HL-60/S4 (cell line): Measurements from ENCODE around the gene FERMT3.

ENCODE experiments used
- in situ Hi-C: fragments of 300-500 bp; cut with MboI; formaldehyde crosslinking; loops from 2 replicates; pipeline ENCODE4 v1.14.3; 2022; ENCODE audit warnings: low sequenced_read_pairs

FERMT3 gene

DNA sequence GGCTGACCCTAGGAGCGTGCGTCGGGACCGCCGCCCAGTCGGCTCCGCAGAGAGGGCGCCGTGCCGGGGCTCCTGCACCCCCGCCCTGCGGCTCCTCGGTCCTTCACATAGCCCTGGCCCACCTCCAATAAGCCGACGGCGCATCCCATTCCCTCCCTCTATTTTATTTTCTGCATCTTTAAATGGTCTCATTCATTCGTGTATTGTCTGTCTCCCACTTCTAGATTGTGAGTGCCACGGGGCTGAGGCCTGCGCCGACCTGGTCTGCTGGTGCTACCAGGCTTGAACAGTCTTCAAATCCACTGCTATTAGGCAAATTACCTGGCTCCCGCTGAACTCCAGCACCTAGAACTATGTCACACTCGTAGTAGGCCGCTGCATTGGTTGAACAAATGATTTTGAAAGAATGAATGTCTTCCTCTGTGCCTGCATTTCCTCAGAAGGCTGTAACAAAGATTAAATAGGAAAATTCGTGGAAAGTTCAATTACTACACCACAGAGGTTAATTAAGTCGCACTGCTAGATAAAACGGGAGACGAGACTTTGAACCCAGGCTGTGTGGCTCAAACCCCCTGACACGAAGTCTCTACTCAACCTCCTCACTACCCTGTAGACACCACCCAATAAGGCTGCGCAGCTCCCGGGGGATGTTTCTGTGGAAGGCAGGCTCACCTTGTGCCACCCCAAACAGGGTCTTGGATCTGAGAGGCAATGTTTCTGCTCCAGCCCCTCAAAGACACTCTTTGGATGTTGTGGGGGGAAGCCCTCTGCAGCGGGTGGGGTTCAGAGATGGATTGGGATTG is 41.4 kb downstream of the FERMT3 start:
- in situ Hi-C loops = no loop called here

DNA sequence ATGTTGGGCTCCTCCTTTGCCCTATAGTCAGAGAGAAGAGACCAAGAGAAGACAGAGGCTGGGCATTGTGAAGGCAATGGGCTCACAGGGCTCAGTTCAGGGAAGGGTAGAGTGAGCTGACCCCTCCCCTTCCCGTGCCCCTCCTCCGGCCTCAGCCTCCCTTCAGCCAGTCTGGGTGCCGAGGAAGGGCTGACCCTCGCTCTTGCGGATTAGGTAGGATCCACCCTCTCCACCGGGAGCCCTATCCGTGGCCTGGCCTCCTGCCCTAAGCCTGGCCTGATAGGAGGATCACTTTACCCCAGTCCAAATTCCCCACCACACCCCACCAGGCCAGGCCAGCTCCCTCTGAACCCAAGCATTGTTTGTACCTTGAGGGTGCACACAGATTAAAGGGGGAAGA is 42.1 kb downstream of the FERMT3 start:
- in situ Hi-C loops = no loop called here

DNA sequence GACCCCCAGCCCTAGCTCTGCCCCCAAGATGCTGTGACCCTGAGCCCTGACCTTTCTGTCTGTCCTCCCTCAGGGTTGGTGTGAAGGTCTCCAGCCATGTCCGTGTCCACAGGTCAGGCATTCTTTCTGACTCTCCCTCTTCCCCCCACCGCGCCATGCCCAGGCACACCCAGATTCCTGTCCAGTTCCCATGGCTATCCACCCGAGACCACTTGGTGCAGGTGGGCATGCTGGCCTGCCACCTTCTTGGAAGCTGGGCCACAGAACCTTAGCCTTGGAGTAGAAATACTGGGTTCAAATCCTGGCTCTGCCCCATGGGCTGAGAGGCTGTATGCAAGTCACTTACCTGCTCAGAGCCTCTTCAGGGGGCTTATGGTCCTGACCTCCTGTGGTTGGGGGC is 42.5 kb downstream of the FERMT3 start:
- in situ Hi-C loops = no loop called here

DNA sequence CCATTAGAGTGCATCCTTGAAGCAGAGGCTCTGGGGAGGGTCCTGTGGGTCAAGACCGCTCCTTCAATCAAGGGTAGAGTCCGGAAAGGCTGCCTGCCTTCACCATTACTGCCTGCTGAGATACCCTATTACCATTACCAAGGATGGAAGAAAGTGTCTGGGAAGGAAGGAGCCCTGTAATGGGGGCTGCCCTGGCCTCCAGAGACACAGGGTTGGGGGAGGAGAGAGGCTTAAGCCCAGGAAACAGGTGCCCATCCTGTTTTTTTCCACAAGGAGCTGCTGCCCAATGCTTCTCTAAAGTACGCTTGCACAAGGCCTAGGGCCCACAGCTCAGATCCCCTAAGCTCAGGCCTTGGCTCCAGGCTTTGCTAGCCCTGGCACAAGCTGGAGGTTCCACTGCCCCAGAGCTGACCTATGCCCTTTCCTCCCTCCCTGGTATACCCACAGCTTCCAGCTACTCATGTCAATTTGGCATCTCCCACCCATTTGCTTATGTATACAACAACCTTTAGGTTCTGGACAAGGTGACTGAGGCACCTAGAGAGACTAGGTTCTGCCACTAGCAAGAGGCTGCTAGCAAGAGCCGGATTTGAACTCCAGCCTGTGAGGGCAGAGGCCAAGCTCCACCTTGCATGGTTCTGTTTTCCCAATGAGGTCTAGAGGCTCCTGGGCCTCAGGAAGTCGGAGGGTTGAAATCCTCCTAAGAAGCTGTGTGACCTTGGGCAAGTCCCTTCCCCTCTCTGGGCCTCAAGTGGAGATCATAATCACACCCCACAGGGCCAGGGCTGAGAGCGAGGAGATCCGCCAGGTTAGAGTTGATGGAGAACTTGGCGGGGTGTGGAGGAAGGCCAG is 43.3 kb downstream of the FERMT3 start:
- in situ Hi-C loops = no loop called here

DNA sequence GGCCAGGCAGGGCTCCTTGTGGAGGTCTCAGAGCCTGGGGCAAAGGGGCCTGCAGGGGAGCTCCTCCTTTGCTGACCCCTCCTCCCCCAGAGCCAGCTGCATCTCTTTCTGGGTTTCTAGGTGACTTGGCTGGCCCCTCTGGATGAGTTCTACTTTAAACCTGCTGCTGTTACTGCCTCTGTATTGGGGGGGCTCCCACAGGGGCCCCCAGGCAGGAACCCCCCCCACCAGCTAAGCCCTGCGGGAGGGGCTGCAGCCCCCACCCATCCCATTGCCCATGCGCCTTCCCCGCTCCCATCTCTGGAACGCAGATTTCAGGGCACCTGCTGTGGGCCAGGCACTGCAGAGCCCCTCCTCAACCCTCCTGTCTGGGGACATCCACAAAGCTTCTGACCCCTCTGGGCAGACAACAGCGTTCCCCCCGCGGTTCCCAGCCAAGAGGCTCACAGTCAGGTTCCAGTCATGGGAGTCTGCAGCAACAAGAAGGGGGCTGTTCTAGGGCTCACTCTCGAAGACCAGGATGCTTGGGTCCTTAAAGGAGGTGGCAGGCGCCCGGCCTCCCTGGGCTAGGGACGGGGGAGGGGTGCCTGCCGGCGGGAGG is 44.0 kb downstream of the FERMT3 start:
- in situ Hi-C loops = no loop called here

DNA sequence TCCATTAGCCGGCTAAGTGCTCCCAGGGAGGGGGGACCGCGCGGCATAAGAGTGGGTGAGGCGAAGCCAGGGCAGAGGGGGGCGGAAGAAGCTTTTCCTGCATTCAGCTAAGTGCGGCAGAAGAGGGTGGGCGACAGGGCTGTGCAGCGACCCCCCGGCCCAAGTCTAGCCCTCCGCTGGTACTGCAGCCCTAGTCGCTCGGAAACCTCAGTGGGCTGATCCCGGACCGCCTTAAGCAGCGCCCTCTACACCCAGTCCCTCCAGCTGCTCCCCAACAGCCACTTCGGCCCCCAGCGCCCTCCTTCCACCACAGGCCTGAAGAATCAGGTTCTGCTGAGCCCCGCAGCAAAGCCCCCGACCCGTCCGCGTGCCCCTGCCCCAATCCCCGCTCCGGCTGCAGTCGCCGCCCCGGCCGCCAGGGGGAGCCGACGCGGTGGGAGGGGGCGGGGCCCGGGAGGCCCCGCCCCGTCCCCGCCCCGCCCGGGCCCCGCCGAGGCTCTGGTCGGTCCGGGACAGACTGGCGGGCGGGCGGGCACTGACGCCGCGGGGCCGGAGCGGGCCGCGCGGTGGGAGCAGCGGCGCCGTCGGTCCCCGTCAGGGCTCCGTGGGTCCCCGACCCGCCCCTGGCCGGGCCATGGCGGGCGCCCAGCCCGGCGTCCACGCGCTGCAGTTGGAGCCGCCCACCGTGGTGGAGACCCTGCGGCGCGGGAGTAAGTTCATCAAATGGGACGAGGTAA is 44.7 kb downstream of the FERMT3 start, which contains the start of gene PLCB3:
Gene PLCB3, plus strand, starts transcription at position 515 of the 737 bp plus-strand sequence. Its CDS starts 120 bp downstream, at position 635.
- in situ Hi-C loops = no loop called here

DNA sequence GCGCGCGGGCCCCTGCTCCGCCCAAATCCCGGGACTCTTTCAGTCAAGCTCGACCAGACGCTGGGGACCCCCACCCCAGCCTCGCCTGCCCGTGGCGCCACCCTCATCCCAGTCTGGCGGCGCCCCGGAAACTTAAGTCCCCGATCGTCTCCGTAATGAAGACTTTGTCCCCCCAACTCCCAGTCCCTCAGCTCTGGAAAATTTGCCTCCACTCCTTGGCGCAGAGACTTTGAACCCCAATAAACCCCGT is 45.2 kb downstream of the FERMT3 start:
- in situ Hi-C loops = no loop called here

DNA sequence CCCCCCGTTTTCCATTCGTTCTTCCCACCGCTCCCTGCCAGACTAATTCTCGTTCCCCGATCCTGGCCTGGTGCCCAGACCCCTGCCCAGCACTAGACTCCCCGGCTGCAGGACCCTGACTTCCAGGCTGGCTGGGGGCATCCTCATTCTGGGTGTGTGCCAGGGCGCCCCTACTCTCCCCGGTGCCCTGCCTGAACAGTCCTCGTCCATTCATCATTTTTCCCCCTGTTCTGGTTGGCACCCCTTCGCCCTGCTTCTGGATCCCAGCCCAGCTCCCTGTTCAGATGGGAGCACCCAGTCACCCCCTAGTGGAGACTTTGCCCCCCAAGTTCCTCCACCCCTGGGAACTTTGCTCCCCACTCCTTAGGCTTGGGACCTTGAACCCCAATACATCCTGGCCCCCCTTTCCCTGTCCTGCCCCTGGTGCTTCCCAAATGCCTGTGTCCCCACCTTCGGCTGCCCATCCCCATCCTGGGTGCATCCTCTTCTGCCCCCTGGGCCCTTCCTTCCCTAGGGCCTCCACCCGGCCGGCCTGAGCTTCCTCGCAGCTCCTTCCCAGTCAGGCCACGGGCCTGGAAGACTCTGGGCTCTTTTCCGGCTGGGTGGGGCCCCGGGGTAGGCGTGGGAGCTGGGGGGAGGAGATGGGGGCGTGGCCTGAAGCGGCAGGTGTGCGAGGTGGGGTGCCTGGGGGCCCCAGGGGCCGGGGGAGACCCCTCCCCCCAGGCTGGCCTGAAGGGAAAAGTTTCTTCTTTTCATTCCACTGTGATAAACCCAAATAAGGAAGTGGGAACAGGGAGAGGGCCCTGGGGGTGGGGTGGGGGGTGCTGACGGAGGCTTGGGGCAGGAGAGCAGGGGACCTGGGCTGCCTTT is 45.7 kb downstream of the FERMT3 start:
- in situ Hi-C loops = no loop called here

DNA sequence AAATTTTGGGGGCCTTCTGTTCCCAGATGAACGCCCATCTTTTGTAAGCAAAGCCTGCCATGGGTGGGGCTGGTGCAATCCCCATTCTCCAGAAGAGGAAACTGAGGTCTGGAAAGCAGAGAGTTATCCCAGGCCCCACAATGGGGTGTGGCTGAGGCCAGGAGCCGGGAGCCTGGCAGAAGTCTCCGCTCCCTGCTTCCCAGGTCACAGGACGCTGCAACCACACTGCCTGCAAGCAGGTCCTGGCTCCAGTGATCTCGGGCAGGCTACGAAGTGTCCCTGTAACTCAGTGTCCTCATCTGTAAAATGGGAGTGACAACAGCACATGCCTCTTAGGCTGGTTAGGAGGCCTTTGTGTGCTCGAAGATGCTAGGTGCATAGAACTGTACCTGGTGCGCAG is 46.5 kb downstream of the FERMT3 start:
- in situ Hi-C loops = no loop called here

DNA sequence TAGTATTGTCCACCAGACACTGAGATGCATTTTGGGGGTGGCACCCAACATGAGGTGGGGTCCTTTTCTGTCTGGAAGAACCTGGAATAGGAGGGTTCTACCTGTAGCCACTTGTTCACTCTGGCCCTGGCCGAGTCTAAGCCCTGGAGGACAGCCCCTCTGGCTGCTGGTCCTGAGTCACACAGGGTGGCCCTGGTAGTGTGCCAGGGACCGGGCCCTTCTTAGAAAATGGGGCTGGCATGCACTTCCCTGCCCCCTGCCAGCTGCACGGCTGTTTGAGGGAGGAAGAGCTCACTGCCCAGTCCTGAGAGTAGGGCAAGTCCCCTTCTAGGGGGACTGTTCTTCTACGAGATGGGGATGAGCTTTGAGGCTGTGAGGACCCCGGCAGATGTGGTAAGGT is 47.0 kb downstream of the FERMT3 start:
- in situ Hi-C loops = no loop called here

DNA sequence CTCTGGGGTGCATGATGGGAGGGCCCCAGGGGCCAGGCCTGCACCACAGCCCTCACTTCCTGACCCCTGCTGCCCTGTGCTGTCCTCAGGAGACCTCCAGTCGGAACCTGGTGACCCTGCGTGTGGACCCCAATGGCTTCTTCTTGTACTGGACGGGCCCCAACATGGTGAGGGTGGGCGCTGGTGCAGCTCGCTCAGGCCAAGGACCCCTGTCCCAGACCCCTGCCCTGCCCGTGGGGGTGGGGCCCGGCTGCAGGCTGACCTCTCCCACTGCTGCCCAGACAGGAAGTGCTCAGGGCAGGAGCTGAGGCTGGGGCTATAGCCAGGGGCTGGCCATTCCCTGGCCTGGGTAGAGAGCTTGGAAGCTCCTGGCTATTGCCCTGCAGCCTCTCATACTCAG is 47.8 kb downstream of the FERMT3 start:
- in situ Hi-C loops = no loop called here

DNA sequence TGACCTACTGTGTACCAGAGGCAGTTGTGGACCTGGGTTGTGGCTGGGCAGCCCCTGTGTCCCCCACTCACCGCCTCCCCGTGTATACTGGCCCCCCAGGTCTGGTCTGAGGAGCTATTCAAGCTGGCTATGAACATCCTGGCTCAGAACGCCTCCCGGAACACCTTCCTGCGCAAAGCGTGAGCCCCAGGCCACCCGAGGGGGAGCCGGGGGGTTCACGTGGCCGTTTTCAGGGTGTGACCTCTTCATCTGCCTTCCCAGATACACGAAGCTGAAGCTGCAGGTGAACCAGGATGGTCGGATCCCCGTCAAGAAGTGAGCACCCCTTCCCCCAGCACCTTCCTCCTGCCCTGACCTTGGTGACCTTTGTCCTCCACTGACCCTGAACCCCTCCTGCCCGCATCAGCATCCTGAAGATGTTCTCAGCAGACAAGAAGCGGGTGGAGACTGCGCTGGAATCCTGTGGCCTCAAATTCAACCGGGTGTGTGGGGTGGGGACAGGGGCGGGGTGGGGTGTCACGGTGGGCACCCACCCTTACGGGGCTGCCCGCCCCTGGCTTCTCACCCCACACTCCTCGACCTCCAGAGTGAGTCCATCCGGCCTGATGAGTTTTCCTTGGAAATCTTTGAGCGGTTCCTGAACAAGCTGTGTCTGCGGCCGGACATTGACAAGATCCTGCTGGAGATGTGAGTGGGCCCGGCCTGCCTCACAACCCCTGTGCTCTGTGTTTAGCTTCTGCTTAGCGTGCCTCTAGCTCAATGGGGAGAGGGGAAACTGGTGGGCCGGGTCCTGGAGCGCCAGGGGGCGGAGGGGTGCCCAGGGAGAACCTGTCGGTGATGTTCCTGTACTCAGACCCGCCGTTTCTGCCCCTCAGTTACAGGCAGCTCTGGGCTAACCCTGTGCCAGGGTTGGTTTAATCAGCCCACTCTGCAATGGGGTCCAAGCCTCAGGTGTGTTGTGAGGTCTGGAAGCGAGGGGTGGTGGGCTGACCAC is 48.9 kb downstream of the FERMT3 start:
- in situ Hi-C loops = no loop called here

DNA sequence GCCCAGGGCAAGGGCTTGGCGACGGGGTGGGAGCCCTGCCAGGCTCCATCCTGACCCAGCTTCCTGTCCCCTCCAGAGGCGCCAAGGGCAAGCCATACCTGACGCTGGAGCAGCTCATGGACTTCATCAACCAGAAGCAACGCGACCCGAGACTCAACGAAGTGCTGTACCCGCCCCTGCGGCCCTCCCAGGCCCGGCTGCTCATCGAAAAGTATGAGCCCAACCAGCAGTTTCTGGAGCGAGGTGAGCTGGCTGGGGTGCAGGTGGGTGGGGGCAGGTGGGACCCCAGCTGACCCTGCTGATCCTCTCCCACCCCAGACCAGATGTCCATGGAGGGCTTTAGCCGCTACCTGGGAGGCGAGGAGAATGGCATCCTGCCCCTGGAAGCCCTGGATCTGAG is 49.8 kb downstream of the FERMT3 start:
- in situ Hi-C loops = no loop called here

DNA sequence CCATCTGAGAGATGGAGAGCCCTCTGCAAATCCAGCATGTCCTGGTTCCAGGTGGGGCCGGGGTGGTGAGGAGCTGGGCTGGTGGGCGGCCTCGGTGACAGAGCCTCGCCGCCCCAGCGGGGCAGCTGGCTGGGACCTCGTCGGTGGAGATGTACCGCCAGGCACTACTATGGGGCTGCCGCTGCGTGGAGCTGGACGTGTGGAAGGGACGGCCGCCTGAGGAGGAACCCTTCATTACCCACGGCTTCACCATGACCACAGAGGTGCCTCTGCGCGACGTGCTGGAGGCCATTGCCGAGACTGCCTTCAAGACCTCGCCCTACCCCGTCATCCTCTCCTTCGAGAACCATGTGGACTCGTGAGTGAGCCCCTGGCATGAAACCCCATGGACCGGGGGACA is 51.8 kb downstream of the FERMT3 start:
- in situ Hi-C loops = no loop called here

DNA sequence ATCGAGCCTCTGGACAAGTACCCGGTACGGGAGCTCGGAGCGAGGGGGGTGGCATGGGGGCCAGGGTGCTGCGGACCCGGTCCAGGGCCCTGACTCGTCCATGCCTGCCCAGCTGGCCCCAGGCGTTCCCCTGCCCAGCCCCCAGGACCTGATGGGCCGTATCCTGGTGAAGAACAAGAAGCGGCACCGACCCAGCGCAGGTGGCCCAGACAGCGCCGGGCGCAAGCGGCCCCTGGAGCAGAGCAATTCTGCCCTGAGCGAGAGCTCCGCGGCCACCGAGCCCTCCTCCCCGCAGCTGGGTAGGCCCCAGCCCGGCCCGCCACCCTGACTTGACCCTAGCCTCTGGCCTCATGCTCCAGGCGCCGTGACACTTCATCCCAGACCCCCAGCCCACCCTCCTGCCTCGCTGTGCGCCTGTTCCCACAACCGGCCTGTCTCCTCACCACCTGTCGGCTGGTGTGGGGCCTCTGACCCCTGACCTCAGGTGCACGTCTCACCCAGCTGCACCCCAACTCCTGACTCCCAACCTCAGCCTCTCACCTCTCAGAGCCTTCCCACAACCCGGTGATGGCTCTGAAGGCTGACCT is 52.5 kb downstream of the FERMT3 start:
- in situ Hi-C loops = no loop called here

DNA sequence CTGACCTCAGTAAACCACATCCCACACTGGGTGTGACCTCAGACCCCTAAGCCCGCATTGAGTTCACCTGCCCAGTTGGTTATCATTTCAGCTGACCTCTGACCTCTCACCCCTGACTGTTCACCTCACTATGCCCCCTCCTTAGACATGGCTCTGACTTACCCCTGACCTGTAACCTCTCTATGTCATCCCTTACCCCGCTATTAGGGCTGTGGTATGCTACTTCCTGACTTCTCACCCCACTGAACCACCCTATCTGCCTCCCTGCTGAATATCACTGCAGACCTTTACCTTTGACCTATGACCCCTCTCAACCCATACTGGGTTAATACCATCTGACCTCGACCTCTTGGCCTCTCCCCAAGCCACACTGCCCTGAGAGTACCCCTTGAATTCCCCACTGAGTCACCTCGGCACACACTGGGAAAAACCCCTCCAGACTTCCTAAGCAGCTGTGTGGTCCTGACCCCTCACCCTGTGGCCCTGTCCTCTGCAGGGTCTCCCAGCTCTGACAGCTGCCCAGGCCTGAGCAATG is 53.1 kb downstream of the FERMT3 start:
- in situ Hi-C loops = no loop called here

DNA sequence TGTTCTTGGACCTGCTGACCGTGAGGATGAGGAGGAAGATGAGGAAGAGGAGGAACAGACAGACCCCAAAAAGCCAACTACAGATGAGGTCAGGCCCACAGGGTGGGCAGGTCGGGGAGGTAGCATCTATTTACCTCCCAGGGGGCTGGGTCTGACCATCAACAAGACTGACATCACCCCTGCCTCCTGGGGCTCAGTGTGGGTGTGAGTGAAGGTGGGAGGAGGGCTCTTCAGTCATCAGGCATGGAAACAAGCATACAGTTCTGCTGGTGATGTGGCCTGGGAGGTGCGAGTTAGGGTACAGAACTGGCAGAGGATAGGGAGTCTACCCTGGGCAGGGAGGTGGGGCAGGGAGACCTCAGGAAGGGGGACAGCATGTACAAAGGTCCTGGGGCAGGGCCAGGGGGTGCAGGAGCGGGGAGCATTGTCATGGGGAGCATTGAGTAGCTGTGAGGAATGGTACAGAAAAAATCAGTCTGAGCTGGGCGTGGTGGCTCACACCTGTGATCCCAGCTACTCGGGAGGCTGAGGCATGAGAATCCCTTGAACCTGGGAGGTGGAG is 53.7 kb downstream of the FERMT3 start:
- in situ Hi-C loops = no loop called here

DNA sequence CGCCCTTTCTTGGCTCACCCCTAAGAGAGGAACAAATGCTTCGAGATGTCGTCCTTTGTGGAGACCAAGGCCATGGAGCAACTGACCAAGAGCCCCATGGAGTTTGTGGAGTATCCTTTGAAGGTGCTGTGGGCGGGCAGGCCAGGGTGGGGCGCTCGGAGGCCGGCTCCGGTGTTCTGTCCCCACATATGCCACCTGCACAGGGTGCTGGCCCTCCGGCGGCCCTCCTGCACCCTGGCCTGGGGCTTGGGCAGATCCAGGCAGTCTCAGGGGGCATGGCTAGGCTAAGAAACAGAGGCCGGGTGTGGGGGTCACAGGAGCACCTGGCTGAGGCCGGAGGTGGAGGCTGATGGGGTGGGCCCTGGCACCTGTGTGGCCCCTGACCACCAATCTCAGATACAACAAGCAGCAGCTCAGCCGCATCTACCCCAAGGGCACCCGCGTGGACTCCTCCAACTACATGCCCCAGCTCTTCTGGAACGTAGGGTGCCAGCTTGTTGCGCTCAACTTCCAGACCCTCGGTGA is 55.1 kb downstream of the FERMT3 start:
- in situ Hi-C loops = no loop called here
